ENCODE data around the gene SPTSSA.
"Not testable (repeated sequence)": the region's sequence is repeated elsewhere in the genome, so short reads cannot be mapped to it uniquely, and the experiment has no call there.

SPTSSA gene

DNA sequence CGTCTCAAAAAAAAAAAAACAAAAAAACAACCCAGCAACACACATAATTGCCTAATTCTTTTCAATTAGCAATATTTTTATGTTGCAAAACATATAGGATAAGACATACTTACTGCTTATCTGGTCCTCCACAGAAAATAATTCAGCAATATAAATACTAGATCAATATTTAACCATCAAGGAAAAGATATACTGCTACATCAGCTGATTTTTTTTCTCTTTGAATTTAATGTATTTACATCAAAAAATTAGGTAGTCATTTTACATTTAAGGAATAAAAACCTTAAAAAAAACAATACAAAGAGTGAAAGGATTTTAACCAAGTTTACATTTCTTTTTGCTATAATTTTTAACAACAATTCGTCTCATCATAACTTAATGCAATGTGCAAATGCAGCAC is 28.1 kb downstream of the SPTSSA start:
- WGBS, 2 experiments: 96 to 100% methylated on average over 2 of the region's 2 CpGs
- no peaks in the 10 kb centered on the region for H3K27me3 ChIP-seq (ENCODE audit: control insufficient read depth, insufficient read depth, low read length, poor library complexity, severe bottlenecking)
- no peaks in the 10 kb centered on the region for H3K9me3 ChIP-seq (ENCODE audit: control insufficient read depth, low read length)

DNA sequence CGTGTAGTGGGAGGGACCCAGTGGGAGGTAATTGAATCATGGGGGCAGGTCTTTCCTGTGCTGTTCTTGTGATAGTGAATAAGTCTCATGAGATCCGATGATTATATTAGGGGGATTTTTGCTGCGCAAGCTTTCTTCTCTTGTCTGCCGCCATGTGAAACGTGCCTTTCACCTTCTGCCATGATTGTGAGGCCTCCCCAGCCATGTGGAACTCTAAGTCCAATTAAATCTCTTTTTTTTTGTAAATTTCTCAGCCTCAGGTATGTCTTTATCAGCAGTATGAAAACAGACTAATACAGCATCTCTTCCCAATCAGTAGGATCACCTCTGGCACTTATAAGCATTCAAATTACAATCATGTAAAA is 34.0 kb downstream of the SPTSSA start:
- H3K27me3 ChIP-seq (ENCODE audit: control insufficient read depth, insufficient read depth, low read length, poor library complexity, severe bottlenecking); H3K9me3 ChIP-seq (ENCODE audit: control insufficient read depth, low read length); H3K4me1 ChIP-seq (ENCODE audit: control insufficient read depth, insufficient read depth, low read length); H3K4me3 ChIP-seq (ENCODE audit: insufficient read depth, low read depth, low read length); H3K27ac ChIP-seq (ENCODE audit: insufficient read depth, low read depth, low read length, poor library complexity, severe bottlenecking); H3K36me3 ChIP-seq (ENCODE audit: control insufficient read depth, insufficient read depth, low read length): not testable (repeated sequence)
- 71 to 89% methylated on average over 5 of the region's 5 CpGs for WGBS, 2 experiments

More for the DNA sequence above, 28.1 kb downstream of the SPTSSA start:
- no peak overlapping the region for H3K27ac ChIP-seq (ENCODE audit: insufficient read depth, low read depth, low read length, poor library complexity, severe bottlenecking)
- H3K4me1 ChIP-seq (ENCODE audit: control insufficient read depth, insufficient read depth, low read length): no peaks in the 10 kb centered on the region
- no peaks in the 10 kb centered on the region for H3K36me3 ChIP-seq (ENCODE audit: control insufficient read depth, insufficient read depth, low read length)
- no peak overlapping the region for H3K4me3 ChIP-seq (ENCODE audit: insufficient read depth, low read depth, low read length)

DNA sequence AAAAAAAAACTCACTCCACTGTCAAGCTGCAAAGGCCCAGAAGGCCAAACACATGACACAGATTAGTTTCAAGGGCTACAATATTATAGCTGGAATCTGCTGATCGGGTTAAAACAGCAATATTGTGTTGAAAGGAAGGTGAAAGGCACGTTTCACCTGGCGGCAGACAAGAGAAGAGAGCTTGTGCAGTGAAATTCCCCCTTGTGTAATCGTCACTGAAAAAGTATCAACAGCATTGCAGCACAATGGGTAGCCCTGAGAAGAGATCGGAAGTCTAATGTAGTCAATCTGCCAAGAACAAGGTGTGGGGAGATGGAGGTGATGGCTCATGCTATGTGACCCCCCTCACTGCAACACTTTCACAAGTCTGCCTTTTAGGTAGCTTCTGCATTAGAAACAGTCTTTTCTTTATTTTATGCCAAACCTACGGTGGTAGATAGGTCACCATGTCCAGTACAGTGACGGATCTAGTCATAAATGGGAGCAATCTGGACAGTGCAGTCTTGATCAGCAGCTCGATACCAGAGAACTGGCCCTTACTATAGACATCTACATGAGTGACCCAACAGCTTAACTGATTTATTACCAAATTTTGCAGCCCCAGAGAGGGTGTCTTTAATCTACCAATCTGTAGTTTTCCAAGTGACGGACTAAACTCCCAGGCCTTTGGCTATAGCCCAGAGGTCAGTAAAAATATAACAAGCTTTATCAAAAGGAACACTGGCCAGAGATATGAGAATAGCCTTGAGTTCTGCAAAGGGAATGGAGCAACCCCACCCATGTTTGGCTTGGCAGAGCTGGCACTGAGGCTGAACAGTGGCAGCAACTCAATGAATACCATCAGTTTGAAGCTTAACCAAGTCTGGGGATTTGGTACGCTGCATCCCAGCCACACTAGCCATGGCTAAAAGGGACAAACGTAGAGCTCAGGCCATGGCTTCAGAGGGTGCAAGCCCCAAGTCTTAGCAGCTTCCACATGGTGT is 35.4 kb downstream of the SPTSSA start:
- no peaks in the 10 kb centered on the region for H3K27me3 ChIP-seq (ENCODE audit: control insufficient read depth, insufficient read depth, low read length, poor library complexity, severe bottlenecking)
- WGBS, 2 experiments: 94 to 96% methylated on average over 11 of the region's 11 CpGs
- no peak overlapping the region for H3K4me3 ChIP-seq (ENCODE audit: insufficient read depth, low read depth, low read length)
- H3K9me3 ChIP-seq (ENCODE audit: control insufficient read depth, low read length): no peaks in the 10 kb centered on the region
- H3K27ac ChIP-seq (ENCODE audit: insufficient read depth, low read depth, low read length, poor library complexity, severe bottlenecking): no peak overlapping the region
- H3K36me3 ChIP-seq (ENCODE audit: control insufficient read depth, insufficient read depth, low read length): no peaks in the 10 kb centered on the region
- no peaks in the 10 kb centered on the region for H3K4me1 ChIP-seq (ENCODE audit: control insufficient read depth, insufficient read depth, low read length)

DNA sequence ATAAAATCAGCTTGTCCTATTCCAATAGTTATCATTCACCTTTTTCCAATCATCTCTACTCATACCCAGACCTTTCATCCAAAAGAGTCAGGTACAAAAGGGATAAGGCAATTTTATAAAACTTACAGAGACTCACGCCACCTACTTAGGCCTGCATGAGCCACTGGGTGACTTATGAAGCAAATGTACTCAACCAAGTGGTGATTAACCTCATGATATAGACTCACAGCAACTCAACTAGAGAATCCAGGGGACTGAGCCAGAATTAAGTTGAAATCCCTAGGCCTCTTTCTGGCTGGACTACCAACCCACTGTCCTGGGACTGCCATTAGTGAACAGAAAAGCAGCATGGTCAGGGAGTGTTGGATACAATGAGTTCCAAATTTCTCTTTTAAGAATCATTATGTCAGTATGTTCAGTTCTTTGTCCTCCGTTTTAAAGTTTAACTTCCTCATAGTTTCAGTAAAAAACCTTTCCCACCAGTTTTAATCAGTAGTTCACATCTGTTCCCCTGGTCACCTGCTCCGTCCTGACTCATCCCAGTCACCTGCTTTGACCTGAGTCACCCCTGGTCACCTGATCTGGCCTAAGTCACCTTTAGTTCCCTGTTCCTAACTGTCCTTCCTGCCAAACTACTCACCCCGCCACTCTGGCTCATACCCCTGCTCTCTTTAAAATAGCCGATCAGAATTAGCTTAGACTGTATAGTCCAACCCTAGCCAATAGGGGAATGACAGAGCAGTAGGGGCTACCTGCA is 36.8 kb downstream of the SPTSSA start:
- Histone ChIP-seq H3K9me3 (ENCODE audit: control insufficient read depth, low read length) (no peaks in the 10 kb centered on the region), H3K4me1 (ENCODE audit: control insufficient read depth, insufficient read depth, low read length) (no peaks in the 10 kb centered on the region), H3K27me3 (ENCODE audit: control insufficient read depth, insufficient read depth, low read length, poor library complexity, severe bottlenecking) (no peaks in the 10 kb centered on the region), H3K36me3 (ENCODE audit: control insufficient read depth, insufficient read depth, low read length) (no peaks in the 10 kb centered on the region), H3K27ac (ENCODE audit: insufficient read depth, low read depth, low read length, poor library complexity, severe bottlenecking) (no peak overlapping the region), H3K4me3 (ENCODE audit: insufficient read depth, low read depth, low read length) (no peak overlapping the region)
- 92 to 93% methylated on average over 5 of the region's 5 CpGs for WGBS, 2 experiments

DNA sequence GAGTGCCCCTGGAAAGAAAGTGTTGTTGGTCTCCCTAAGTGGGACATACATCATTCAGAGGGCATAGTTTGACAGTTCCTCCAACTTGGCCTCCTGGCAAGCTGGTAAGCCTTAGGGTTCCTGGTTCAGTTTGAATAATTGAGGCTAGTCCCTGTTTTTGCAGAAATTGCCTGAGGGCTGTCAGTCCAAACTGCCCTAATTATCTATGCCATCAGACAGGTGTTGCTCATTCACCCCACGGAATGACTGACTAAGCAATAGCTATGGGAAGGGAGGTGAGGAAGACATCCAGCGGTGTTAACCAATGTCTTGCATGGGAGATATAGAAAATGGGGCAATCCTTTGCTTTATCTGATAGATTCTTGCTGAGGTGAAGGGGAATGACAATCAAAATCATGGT is 37.6 kb downstream of the SPTSSA start:
- Histone ChIP-seq H3K4me1 (ENCODE audit: control insufficient read depth, insufficient read depth, low read length) (no peaks in the 10 kb centered on the region), H3K4me3 (ENCODE audit: insufficient read depth, low read depth, low read length) (no peak overlapping the region), H3K27me3 (ENCODE audit: control insufficient read depth, insufficient read depth, low read length, poor library complexity, severe bottlenecking) (no peaks in the 10 kb centered on the region), H3K9me3 (ENCODE audit: control insufficient read depth, low read length) (no peaks in the 10 kb centered on the region), H3K27ac (ENCODE audit: insufficient read depth, low read depth, low read length, poor library complexity, severe bottlenecking) (no peak overlapping the region), H3K36me3 (ENCODE audit: control insufficient read depth, insufficient read depth, low read length) (no peaks in the 10 kb centered on the region)
- WGBS, 2 experiments: 93% methylated on average over 2 of the region's 2 CpGs

DNA sequence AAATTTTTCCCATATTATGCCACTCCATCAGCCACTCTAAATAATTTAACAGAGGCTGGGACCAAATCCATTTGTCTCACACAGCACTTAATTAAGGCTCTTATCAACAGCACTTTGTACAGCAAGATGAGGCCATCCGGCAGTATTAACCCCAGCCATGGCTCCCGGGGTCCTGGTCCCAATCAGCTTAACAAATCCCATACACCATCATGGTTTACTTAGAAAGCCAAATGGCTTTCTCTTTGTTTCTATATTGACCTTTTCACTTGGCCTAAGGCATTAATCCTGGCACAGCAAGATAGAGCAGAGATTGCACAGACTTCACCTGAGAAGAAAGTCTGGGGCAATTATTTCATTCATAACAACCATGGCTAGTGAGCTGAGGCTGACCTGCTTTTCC is 38.6 kb downstream of the SPTSSA start:
- H3K4me1 ChIP-seq (ENCODE audit: control insufficient read depth, insufficient read depth, low read length): no peaks in the 10 kb centered on the region
- no peaks in the 10 kb centered on the region for H3K9me3 ChIP-seq (ENCODE audit: control insufficient read depth, low read length)
- 88 to 92% methylated on average over 2 of the region's 2 CpGs for WGBS, 2 experiments
- H3K27me3 ChIP-seq (ENCODE audit: control insufficient read depth, insufficient read depth, low read length, poor library complexity, severe bottlenecking): no peaks in the 10 kb centered on the region
- no peak overlapping the region for H3K27ac ChIP-seq (ENCODE audit: insufficient read depth, low read depth, low read length, poor library complexity, severe bottlenecking)
- no peaks in the 10 kb centered on the region for H3K36me3 ChIP-seq (ENCODE audit: control insufficient read depth, insufficient read depth, low read length)
- no peak overlapping the region for H3K4me3 ChIP-seq (ENCODE audit: insufficient read depth, low read depth, low read length)

DNA sequence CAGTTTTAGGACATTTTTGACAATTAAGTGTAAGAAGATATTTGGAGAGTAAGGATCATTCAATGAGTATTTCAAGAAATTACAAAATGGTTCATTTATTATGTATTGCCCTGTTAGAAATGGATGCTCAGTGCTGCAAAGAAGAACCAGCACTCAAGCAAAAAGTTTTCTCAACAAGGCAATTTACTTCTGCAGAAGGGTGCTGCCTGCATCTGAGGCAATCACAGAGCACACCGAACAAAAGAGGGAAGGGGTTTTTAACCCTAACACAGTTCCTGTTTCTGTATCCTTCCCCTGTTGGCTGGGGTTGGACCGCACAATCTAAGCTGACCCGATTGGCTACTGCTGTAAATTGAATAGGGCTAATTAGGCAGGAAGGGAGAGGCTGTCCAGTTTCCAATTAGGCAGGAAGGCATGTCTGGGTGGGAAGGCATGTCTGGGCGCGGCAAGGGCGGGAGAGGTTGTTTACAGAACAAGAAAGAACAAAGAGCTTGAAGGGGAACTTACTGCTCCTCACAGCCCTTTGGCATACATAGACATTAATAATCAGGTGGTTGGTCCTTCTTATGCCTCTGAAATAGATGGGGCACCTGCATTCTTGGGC is 41.4 kb downstream of the SPTSSA start:
- H3K4me3 ChIP-seq (ENCODE audit: insufficient read depth, low read depth, low read length): no peak overlapping the region
- H3K4me1 ChIP-seq (ENCODE audit: control insufficient read depth, insufficient read depth, low read length): no peaks in the 10 kb centered on the region
- H3K36me3 ChIP-seq (ENCODE audit: control insufficient read depth, insufficient read depth, low read length): no peaks in the 10 kb centered on the region
- 93 to 96% methylated on average over 6 of the region's 6 CpGs for WGBS, 2 experiments
- H3K27ac ChIP-seq (ENCODE audit: insufficient read depth, low read depth, low read length, poor library complexity, severe bottlenecking): no peak overlapping the region
- H3K9me3 ChIP-seq (ENCODE audit: control insufficient read depth, low read length): no peaks in the 10 kb centered on the region
- no peaks in the 10 kb centered on the region for H3K27me3 ChIP-seq (ENCODE audit: control insufficient read depth, insufficient read depth, low read length, poor library complexity, severe bottlenecking)

DNA sequence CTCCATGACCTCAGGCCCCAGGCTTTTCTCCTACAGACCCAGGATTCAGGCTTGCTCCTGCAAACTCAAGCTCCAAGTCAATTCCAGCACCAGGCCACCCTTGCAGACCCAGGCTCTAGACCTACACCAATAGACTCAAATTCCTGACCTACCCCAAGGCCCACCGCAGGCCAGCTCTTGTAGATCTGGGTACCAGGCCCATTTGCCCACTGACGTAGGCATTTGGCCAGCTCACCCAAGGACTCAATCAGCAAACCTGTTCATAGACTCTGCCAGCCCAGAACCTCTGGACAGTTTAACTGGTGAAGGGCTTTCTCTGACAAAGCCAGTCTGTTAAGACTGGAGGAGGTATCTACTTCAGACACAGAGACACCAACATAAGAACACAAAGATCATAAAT is 52.3 kb downstream of the SPTSSA start:
- no peaks in the 10 kb centered on the region for H3K36me3 ChIP-seq (ENCODE audit: control insufficient read depth, insufficient read depth, low read length)
- no peak overlapping the region for H3K27ac ChIP-seq (ENCODE audit: insufficient read depth, low read depth, low read length, poor library complexity, severe bottlenecking)
- no peak overlapping the region for H3K4me3 ChIP-seq (ENCODE audit: insufficient read depth, low read depth, low read length)
- H3K4me1 ChIP-seq (ENCODE audit: control insufficient read depth, insufficient read depth, low read length): no peaks in the 10 kb centered on the region
- H3K27me3 ChIP-seq (ENCODE audit: control insufficient read depth, insufficient read depth, low read length, poor library complexity, severe bottlenecking): no peaks in the 10 kb centered on the region
- no peaks in the 10 kb centered on the region for H3K9me3 ChIP-seq (ENCODE audit: control insufficient read depth, low read length)
- WGBS, 2 experiments: 88 to 96% methylated on average over 2 of the region's 2 CpGs

DNA sequence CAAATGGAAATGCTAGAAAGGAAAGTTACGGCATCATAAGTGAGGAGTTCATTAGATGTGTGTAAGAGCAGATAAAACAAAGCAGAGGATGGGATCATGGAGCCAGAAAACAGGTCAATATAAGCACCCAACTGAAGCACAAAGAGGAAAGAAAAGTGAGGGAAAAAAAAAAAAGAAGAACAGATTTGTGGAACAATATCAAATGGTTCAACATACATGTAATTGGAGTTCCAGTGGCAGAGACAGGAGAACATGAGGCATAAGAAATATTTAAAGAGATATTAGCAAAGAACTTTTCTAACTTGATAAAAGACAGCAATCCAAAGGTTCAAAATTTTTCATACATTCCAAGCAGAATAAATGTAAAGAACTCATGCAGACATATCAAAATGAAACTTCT is 54.1 kb downstream of the SPTSSA start:
- H3K36me3 ChIP-seq (ENCODE audit: control insufficient read depth, insufficient read depth, low read length): no peaks in the 10 kb centered on the region
- 97 to 100% methylated on average over 1 of the region's 1 CpG for WGBS, 2 experiments
- H3K27me3 ChIP-seq (ENCODE audit: control insufficient read depth, insufficient read depth, low read length, poor library complexity, severe bottlenecking): no peaks in the 10 kb centered on the region
- H3K4me1 ChIP-seq (ENCODE audit: control insufficient read depth, insufficient read depth, low read length): no peaks in the 10 kb centered on the region
- H3K9me3 ChIP-seq (ENCODE audit: control insufficient read depth, low read length): no peaks in the 10 kb centered on the region
- no peak overlapping the region for H3K4me3 ChIP-seq (ENCODE audit: insufficient read depth, low read depth, low read length)
- no peak overlapping the region for H3K27ac ChIP-seq (ENCODE audit: insufficient read depth, low read depth, low read length, poor library complexity, severe bottlenecking)

DNA sequence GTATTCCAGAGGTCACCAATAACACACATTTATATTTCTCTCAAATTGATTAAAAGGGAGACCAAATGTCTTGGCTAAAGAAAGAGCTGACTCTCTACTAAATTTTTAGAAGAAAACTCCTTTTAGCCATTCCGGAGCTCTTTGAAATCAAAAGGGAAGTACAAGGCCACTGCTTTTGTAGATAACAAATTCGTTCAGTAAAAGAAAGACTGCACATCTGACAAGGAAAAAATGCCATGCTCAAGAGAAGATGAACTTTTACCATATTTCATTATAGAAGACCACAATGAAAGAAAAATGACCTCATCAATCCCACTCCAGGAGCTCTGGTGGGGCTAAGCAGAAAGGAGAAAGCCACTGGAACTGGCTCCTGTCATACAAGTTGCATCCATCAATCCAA is 57.6 kb downstream of the SPTSSA start:
- Histone ChIP-seq H3K9me3 (ENCODE audit: control insufficient read depth, low read length) (no peaks in the 10 kb centered on the region), H3K27ac (ENCODE audit: insufficient read depth, low read depth, low read length, poor library complexity, severe bottlenecking) (no peak overlapping the region), H3K36me3 (ENCODE audit: control insufficient read depth, insufficient read depth, low read length) (no peaks in the 10 kb centered on the region), H3K4me1 (ENCODE audit: control insufficient read depth, insufficient read depth, low read length) (no peaks in the 10 kb centered on the region), H3K4me3 (ENCODE audit: insufficient read depth, low read depth, low read length) (no peak overlapping the region), H3K27me3 (ENCODE audit: control insufficient read depth, insufficient read depth, low read length, poor library complexity, severe bottlenecking) (no peaks in the 10 kb centered on the region)
- WGBS, 2 experiments: 93 to 100% methylated on average over 2 of the region's 2 CpGs
